Measurements from ENCODE around the gene NT5E.

NT5E gene

GRCh38 chr6:85417336-85417735, 32.5 kb upstream of the NT5E start:
- H3K36me3 ChIP-seq (ENCODE audit: control insufficient read depth in 2 of 2, insufficient read depth in 1 of 2, low read length in 2 of 2): no peaks in the 10 kb centered on the region
- no peak overlapping the region for H3K4me3 ChIP-seq (ENCODE audit: low read depth, low read length)
- H3K4me1 ChIP-seq (ENCODE audit: control insufficient read depth, insufficient read depth, low read length): no peaks in the 10 kb centered on the region; the same call in 1 of the 2 replicates
- POLR2A ChIA-PET: no interaction called here
- H3K27ac ChIP-seq (ENCODE audit: extremely low read depth, low read depth, low read length): no peak overlapping the region
- CTCF ChIA-PET: interaction anchor here (0.6 to 1.0 kb wide), 2 partner anchors 43 to 66 kb away, joined by 3 to 5 read pairs; no protein-coding TSS in a partner anchor
- no peaks in the 10 kb centered on the region for H3K9me3 ChIP-seq (ENCODE audit: control insufficient read depth, insufficient read depth, low read depth, low read length)
- TF ChIP-seq TRIM28 (IDR thresholded peaks at IDR 0.05; ENCODE audit: borderline replicate concordance, low read length) (no peak), ZNF544 (tag by site-specific recombination; IDR thresholded peaks at IDR 0.05) (no peak), ZNF302 (tag by site-specific recombination; IDR thresholded peaks at IDR 0.05; ENCODE audit: low read depth) (no peak), REPIN1 (tag by site-specific recombination; IDR thresholded peaks at IDR 0.05; ENCODE audit: low read depth) (no peak), ZNF416 (tag by site-specific recombination; IDR thresholded peaks at IDR 0.05) (no peak), ZNF791 (tag by site-specific recombination; IDR thresholded peaks at IDR 0.05) (no peak), ZNF202 (tag by site-specific recombination; IDR thresholded peaks at IDR 0.05; ENCODE audit: borderline replicate concordance) (no peak), ZNF707 (tag by site-specific recombination; IDR thresholded peaks at IDR 0.05) (no peak), PRDM1 (tag by site-specific recombination; IDR thresholded peaks at IDR 0.05) (no peak), ZNF174 (tag by site-specific recombination; IDR thresholded peaks at IDR 0.05) (no peak), ATF2 (tag by site-specific recombination; IDR thresholded peaks at IDR 0.05; ENCODE audit: low read depth) (no peak), ZXDB (tag by site-specific recombination; IDR thresholded peaks at IDR 0.05) (no peak), GLI4 (tag by site-specific recombination; IDR thresholded peaks at IDR 0.05) (no peak), PRDM6 (tag by site-specific recombination; IDR thresholded peaks at IDR 0.05) (no peak), ZFP3 (tag by site-specific recombination; IDR thresholded peaks at IDR 0.05; ENCODE audit: low read depth) (no peak)

- Histone ChIP-seq H3K36me3 (ENCODE audit: control insufficient read depth in 2 of 2, insufficient read depth in 1 of 2, low read length in 2 of 2) (no peaks in the 10 kb centered on the region), H3K27ac (ENCODE audit: extremely low read depth, low read depth, low read length) (no peak overlapping the region), H3K9me3 (ENCODE audit: control insufficient read depth, insufficient read depth, low read depth, low read length) (no peaks in the 10 kb centered on the region), H3K4me1 (ENCODE audit: control insufficient read depth, insufficient read depth, low read length) (no peaks in the 10 kb centered on the region; the same call in 1 of the 2 replicates), H3K4me3 (ENCODE audit: low read depth, low read length) (no peak overlapping the region)
- POLR2A ChIA-PET: interaction anchor here (0.7 kb wide), 1 partner anchor 261 kb away, joined by 6 read pairs; no protein-coding TSS in a partner anchor
- CTCF ChIA-PET: interaction anchor here (0.6 to 0.7 kb wide), 2 partner anchors 29 to 43 kb away, joined by 3 read pairs; no protein-coding TSS in a partner anchor
- TF ChIP-seq ZFHX2 (tag by site-specific recombination; conservative IDR thresholded peaks at IDR 0.05) (no peak), ZNF248 (tag by site-specific recombination; IDR thresholded peaks at IDR 0.05) (no peak), ZNF121 (tag by site-specific recombination; IDR thresholded peaks at IDR 0.05) (no peak), ZBTB11 (tag by site-specific recombination; conservative IDR thresholded peaks at IDR 0.05; ENCODE audit: low read depth) (no peak), ZNF280C (tag by site-specific recombination; IDR thresholded peaks at IDR 0.05) (no peak), ZNF146 (tag by site-specific recombination; IDR thresholded peaks at IDR 0.05) (no peak), ZNF26 (tag by site-specific recombination; IDR thresholded peaks at IDR 0.05) (no peak), ZBTB6 (tag by site-specific recombination; IDR thresholded peaks at IDR 0.05) (no peak), KLF16 (tag by site-specific recombination; IDR thresholded peaks at IDR 0.05) (no peak), KLF1 (tag by site-specific recombination; IDR thresholded peaks at IDR 0.05) (no peak)
Measured at GRCh38 chr6:85418059-85418458, 31.8 kb upstream of the NT5E start.
